ENCODE data around the gene CNGA3. TPM values are rescaled to one million over a fixed set of nuclear protein-coding genes. Genes with fewer than 3 reads are reported as not detected.

Gene CNGA3
- total RNA-seq, 1 donor from 2014 or later: 3.7 TPM

GRCh38 chr2:98390571-98391476 lies 44.6 kb downstream of the CNGA3 start:
- no peak for TF ChIP-seq CTCF (conservative IDR thresholded peaks at IDR 0.05)
- no peak overlapping the region for H3K27ac Mint-ChIP-seq
- H3K4me1 Mint-ChIP-seq (ENCODE audit: unreplicated experiment): no peaks in the 10 kb centered on the region
- no peaks in the 10 kb centered on the region for H3K36me3 Mint-ChIP-seq
- DNase-seq (ENCODE audit: extremely low spot score, unreplicated experiment): no peak
- H3K4me3 Mint-ChIP-seq: no peak overlapping the region
- H3K9me3 Mint-ChIP-seq: no peaks in the 10 kb centered on the region
- H3K27me3 Mint-ChIP-seq: peaks cover 4% of the 10 kb centered on the region

- Mint-ChIP-seq H3K4me3 (no peak overlapping the region), H3K4me1 (ENCODE audit: unreplicated experiment) (no peaks in the 10 kb centered on the region), H3K36me3 (no peaks in the 10 kb centered on the region), H3K27me3 (peaks cover 4% of the 10 kb centered on the region), H3K9me3 (no peaks in the 10 kb centered on the region), H3K27ac (no peak overlapping the region)
- no peak for TF ChIP-seq CTCF (conservative IDR thresholded peaks at IDR 0.05)
- no peak for DNase-seq (ENCODE audit: extremely low spot score, unreplicated experiment)
Observed at GRCh38 chr2:98391581-98392270, 45.5 kb downstream of the CNGA3 start.

- Mint-ChIP-seq H3K4me1 (ENCODE audit: unreplicated experiment) (no peaks in the 10 kb centered on the region), H3K27me3 (no peaks in the 10 kb centered on the region), H3K9me3 (no peaks in the 10 kb centered on the region), H3K27ac (no peak overlapping the region), H3K36me3 (no peaks in the 10 kb centered on the region), H3K4me3 (no peak overlapping the region)
- TF ChIP-seq CTCF (conservative IDR thresholded peaks at IDR 0.05): no peak
- no peak for DNase-seq (ENCODE audit: extremely low spot score, unreplicated experiment)
Observed at GRCh38 chr2:98393354-98393753, 47.1 kb downstream of the CNGA3 start.

GRCh38 chr2:98394595-98395153 lies 48.4 kb downstream of the CNGA3 start:
- Mint-ChIP-seq H3K4me3 (no peak overlapping the region), H3K4me1 (ENCODE audit: unreplicated experiment) (no peaks in the 10 kb centered on the region), H3K36me3 (no peaks in the 10 kb centered on the region), H3K27me3 (peaks cover 4% of the 10 kb centered on the region), H3K27ac (no peak overlapping the region), H3K9me3 (no peaks in the 10 kb centered on the region)
- DNase-seq (ENCODE audit: extremely low spot score, unreplicated experiment): no peak
- no peak for TF ChIP-seq CTCF (conservative IDR thresholded peaks at IDR 0.05)

GRCh38 chr2:98395977-98396376 lies 49.7 kb downstream of the CNGA3 start:
- no peak overlapping the region for H3K27ac Mint-ChIP-seq
- no peak overlapping the region for H3K4me3 Mint-ChIP-seq
- no peaks in the 10 kb centered on the region for H3K36me3 Mint-ChIP-seq
- no peaks in the 10 kb centered on the region for H3K4me1 Mint-ChIP-seq (ENCODE audit: unreplicated experiment)
- no peak for DNase-seq (ENCODE audit: extremely low spot score, unreplicated experiment)
- H3K27me3 Mint-ChIP-seq: peaks cover 9% of the 10 kb centered on the region
- H3K9me3 Mint-ChIP-seq: no peaks in the 10 kb centered on the region
- TF ChIP-seq CTCF (conservative IDR thresholded peaks at IDR 0.05): no peak
